Measurements from ENCODE around the gene ERVH48-1. TPM values are rescaled to one million over a fixed set of nuclear protein-coding genes. Genes with fewer than 3 reads are reported as not detected.
"Not testable (repeated sequence)": the region's sequence is repeated elsewhere in the genome, so short reads cannot be mapped to it uniquely, and the experiment has no call there.

The ERVH48-1 gene
- total RNA-seq, 1 experiment from 2014 or later = not detected

DNA sequence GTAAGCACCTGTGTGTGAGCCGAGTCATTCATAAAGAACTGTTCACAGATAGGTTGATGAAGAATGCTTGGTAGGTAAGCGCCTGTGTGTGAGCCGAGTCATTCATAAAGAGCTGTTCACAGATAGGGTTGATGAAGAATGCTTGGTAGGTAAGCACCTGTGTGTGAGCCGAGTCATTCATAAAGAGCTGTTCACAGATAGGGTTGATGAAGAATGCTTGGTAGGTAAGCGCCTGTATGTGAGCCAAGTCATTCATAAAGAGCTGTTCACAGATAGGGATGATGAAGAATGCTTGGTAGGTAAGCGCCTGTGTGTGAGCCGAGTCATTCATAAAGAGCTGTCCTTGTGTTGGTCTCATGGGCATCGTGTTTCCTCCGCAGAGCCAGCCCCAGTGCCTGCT, 16.9 kb downstream of the ERVH48-1 start:
- DNase-seq (ENCODE audit: low spot score) = not testable (repeated sequence)

DNA sequence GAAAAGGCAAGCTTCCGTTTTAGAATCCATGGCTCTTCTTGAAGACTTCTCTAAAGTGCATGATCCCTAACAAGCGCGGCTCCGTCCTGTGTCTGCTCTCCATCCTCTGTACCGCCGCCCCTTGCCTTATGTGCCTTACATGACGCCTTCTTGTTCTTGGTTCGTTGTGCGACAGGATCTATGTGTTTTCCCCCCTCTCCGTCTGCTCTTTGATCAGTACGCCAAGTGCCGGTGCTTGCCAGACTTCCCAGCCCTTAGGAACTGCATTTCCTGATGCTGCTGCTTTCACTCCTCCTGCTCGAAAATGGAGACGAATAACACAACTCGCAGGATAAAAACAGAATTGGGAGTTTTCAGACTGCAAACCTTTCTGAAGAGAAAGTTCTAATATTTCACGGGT, 19.2 kb downstream of the ERVH48-1 start:
- DNase-seq (ENCODE audit: low spot score) = no peak

DNA sequence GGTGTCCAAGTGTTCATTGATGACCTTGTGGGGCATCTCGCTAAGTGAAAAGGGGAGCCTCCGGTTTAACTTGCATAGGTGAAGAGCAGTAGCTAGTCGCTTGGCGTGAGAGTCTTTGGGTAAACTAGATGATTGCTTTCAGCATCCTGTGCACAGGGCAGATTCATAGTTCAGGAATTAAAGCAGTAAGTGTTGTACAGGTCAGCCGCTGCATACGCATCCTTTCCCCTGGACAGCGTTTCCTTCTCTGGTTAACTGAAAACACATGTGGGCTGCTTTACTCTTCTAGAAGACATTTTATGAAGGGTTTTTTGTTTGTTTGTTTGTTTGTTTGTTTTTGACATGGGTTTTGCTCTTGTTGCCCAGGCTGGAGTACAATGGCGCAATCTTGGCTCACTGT, 20.2 kb downstream of the ERVH48-1 start:
- no peak for DNase-seq (ENCODE audit: low spot score)

DNA sequence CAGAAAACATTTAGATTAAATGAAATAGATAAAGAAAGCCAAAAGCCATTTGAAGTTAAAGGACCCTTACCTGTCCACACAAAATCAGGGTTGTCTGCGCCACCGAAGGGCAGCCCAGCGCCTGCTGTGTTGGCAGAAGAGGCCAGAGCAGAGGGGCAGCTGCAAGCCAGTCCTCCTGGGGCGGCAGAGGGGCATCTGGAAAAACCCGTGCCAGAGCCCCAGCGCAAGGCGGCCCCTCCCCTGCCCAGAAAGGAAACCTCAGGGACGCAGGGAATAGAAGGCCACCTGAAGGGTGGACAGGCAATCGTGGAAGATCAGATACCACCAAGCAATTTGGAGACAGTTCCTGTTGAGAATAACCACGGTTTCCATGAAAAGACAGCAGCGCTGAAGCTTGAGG, 21.6 kb downstream of the ERVH48-1 start:
- no peak for DNase-seq (ENCODE audit: low spot score)

DNA sequence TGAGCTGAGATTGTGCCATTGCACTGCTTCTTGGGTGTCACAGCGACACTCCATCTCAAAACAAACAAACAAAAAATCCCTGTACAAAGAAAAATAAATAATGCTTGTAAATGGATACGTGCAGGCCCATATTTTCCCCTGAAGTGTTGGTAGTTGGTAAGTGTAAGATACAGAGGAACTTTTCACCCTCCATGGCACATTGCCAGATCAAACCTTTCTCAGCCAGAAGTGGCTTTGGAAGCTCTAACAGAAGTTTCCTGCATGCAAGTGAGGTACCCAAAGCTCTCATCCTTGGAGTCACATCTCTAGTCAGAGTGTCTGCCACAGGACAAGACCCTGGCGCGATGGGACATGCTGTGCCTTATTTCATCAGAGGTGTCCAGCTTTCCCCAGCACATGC, 25.0 kb downstream of the ERVH48-1 start:
- no peak for DNase-seq (ENCODE audit: low spot score)

DNA sequence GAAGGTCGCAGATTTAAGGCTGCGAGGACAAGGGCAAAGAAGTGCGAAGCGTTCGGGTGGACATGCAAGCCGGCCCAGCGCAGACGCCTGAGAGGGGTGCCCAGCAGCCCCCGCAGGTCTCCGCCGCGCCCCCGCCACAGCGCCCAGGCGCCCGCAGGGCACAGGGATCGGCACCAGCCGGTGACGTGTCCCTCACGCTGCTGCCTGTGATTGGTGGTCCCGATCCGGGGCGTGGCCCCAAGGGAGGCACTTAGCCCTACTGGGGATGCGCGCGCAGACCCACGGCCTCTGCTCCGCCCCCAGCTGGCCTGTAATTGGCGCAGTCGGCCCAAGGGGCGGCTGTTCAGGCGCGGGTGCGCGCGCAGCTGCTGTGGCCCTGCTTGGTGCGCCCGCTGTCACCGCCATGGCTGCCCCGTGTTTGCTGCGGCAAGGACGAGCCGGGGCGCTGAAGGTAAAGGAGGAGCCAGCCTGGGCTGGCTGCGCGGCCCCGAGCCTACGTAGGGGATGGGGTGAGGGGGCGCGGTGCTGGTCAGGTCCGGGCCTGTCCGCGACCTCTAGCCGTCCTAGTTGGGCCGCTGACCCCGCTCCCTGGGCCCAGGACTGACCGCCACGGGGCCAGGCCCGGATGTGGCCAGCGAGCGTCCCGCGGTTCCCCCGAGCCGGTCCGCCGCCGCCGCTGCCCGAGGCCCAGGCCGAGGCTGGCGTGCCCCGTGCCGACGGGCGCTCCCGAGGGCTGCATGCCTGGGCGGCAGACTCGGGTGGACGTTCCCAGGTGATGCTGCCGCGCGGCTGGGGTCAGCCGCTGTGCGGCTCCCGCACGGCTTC, 32.3 kb downstream of the ERVH48-1 start, which contains the start of gene NDUFV3:
Gene NDUFV3 (plus strand): TSS at position 379 of the 825 bp plus-strand sequence. CDS start 25 bp downstream, at position 404.
- DNase-seq (ENCODE audit: low spot score) = peak; percentile 99

DNA sequence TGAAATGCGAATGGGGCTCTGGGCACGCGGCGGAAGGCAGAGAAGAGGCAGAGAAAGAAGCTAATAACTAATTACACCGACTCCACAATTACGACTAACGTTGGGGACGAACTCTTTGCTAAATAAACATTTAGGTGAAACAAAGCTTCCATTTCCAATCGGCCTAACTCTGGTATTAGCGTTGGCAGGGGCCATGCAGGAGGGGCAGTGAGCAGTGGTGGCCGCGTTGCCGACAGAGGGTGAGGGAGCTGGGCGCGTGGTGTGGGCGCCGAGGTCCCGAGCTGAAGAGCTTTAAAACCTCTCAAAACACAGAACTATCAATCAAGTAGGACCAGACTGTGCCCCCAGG, 32.9 kb downstream of the ERVH48-1 start:
- DNase-seq (ENCODE audit: low spot score) = no peak

DNA sequence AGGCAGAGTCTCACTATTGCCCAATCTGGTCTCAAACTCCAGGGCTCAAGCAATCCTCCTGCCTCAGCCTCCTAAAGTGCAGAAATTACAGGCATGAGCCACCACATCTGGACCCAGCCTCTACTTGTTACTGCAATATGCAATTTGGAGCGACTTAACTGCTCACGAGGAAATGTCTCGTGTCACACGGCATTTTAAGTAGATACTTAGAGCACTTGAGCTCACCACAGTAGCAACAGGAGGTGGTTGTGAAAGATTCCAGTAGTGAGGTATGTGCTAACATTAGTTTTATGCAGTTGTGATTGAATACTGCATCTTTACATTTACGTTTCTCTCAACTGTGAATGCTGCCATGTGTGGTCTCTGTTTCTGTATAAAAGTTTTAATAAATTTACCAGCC, 38.1 kb downstream of the ERVH48-1 start:
- no peak for DNase-seq (ENCODE audit: low spot score)

DNA sequence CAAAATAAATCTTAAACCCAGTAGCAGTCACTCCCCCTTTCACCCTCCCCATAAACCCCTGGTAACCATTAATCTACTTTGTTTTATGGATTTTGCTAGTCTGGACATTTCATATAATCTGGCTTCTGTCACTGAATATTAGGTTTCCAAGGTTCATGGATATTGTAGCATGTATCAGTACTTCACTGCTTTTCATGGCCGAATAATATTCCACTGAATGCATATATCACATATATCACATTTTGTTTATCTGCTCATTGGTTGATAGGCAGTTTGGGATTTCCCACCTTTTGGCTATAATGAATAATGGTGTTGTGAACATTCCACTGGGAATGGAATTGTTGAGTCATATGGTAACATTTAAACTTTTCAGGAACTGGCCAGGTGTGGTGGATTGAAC, 41.5 kb downstream of the ERVH48-1 start:
- no peak for DNase-seq (ENCODE audit: low spot score)

DNA sequence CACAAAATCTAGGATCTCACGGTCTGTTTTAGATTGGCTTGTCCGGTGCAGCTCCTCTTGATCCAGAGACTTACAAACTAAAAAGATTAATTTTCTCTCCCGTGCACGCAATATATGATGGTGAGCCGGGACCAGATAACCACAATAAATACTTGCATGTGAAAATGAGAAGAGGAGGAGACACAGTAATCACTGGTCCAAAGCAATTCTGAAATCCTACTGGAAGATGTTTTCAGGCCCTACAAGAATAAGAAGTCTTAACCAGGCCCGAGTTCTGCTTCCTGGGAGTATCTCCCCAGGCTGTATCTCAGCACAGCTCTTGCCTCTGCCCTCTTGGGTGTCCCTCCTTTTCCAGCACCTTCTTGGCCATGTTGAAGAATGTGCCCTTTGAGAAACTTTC, 45.1 kb downstream of the ERVH48-1 start:
- DNase-seq (ENCODE audit: low spot score) = no peak

DNA sequence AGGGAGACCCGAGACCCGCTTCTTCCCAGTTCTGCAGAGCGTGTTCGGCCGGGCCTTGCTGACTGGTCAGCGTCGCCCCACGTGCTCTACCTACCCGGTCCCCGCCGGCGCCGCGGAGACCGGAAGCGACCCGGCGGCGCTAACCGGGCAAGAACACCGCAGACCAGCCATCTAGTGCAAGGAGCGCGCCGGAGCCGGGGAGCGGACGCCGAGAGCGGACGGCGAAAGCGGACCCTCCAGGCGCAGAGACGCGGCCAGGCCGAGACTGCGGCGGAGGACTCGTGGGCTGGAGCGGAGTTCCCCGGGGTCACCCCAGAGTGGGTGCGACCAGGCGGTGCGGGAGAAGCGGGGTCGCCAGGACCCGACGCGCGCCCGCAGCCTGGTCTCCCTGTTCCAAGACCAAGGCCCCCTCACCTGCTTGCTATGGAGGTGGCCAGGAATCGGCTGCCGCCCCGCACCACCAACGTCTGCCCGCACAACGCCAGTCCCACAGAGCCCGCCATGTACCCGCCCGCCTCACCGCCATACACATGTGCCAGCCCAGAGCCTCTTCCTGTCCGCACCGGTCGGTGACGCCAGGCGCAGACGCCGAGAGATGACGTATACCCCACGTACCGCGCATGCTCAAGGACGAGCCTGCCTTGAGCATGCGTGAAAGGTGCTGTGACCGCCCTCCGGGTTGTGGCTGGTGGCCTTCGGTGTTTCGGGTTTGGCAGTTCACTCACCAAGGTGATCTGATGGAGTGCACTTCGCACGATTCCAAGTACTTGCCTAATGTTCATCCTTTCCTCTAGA, 46.2 kb downstream of the ERVH48-1 start, which contains the start of gene WDR4:
Gene WDR4 (minus strand): TSS at position 547 of the 795 bp plus-strand sequence. CDS start 44 bp downstream, at position 503.
- DNase-seq (ENCODE audit: low spot score) = peak; percentile 95

DNA sequence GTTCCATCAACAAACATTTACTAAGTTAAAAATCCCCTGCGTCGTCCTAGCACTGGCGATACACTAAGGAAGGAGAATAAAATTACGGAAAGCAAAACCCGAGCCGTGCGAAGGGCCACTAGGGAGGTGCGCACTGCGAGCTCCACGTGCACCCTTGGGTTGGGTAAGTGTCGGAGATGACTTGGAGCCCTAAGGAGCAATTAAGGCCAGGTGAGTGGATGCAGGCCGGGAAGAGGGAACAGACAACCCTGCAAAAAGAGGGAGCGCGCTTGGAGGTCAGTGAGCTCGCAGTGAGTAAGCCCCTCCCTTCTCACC, 46.8 kb downstream of the ERVH48-1 start:
- no peak for DNase-seq (ENCODE audit: low spot score)

DNA sequence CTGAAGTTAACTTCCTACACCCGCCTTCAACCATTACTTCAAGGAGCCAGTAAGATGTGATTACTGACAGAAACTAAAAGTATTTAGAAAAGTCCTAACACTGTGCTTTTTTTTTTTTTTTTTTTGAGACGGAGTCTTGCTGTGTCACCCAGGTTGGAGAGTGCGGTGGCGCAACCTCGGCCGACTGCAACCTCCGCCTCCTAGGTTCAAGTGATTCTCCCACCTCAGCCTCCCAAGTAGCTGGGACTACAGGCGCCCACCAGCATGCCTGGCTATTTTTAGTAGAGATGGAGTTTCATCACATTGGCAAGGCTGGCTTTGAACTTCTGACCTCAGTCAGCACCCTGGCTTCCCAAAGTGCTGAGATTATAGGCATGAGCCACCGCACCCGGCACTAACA, 49.6 kb downstream of the ERVH48-1 start:
- not testable (repeated sequence) for DNase-seq (ENCODE audit: low spot score)

DNA sequence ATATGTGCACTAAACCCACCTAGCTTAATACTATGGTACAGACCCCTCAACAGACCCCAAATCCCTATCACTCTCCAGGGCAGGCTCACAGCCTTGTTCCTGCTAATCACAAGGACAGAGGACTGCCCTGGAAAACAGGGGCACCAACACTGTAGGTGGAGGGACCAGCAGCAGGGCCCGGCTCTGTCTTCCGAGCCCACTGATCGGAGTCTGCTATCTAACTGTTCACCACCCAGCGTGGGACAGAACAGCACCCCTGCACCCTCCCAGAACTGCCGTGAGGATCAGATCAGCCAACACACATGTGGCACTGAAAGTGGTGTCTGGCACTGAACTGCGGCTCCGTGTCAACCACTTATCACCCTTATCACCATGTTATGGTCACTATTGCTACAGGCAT, 52.3 kb downstream of the ERVH48-1 start:
- DNase-seq (ENCODE audit: low spot score) = no peak

DNA sequence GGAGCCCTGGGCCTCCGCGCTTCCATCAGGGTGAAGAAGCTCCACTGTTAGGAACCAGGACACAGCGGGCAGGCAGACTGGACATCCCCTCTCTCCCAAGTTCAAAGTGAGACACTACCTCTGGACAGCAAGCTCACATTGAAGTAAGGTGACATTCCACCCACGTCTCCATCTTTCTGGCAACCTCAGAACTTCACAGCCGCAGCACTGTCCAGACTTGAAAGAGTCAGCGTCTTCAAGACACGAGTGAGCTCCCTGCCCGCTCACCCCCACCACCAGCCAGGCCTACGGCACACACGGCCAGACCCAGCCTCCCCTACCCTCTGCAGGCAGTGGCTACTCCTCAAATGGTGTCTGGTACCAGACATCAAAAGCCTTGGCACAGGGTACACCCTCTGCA, 57.2 kb downstream of the ERVH48-1 start:
- DNase-seq (ENCODE audit: low spot score) = no peak

Other genes starting within 250 kb of the ERVH48-1 start
- gene WDR4, start 46.1 kb downstream of the ERVH48-1 start, total RNA-seq (2014; rRNA removed; shearing (Covaris generic)) = 18.5 and 22.4 TPM in 2 replicates
- 68.7 and 85.1 TPM in 2 replicates for gene NDUFV3, start 32.3 kb downstream of the ERVH48-1 start, total RNA-seq (2014; rRNA removed; shearing (Covaris generic))
- gene PKNOX1, start 48.9 kb upstream of the ERVH48-1 start, total RNA-seq (2014; rRNA removed; shearing (Covaris generic)) = 17.3 and 19.1 TPM in 2 replicates
- 26.4 and 29.0 TPM in 2 replicates for gene CBS, start 150.2 kb upstream of the ERVH48-1 start, total RNA-seq (2014; rRNA removed; shearing (Covaris generic))
- gene U2AF1, start 181.9 kb upstream of the ERVH48-1 start, total RNA-seq (2014; rRNA removed; shearing (Covaris generic)) = 64.5 and 66.2 TPM in 2 replicates
- not detected in 2 replicates for gene CRYAA, start 243.4 kb upstream of the ERVH48-1 start, total RNA-seq (2014; rRNA removed; shearing (Covaris generic))

Data from A172 (cell line).